Adrenal gland (tissue), 5 donors: Measurements from ENCODE around the gene SH3BP4.

Source experiments
- CTCF ChIP-seq, 6 experiments: fragments of 450-650 bp in 4 of 6; fragments of 200-600 bp in 2 of 6; sonication (generic) in 1 of 6; IDR thresholded peaks; 1 replicate in 5 of 6; 2 replicates in 1 of 6; pipeline versions ENCODE4 v1.5.1 to v1.8.0; 2016 to 2021; ENCODE audit warnings: antibody characterized with exemption in 6 of 6, mild to moderate bottlenecking in 2 of 6, moderate library complexity in 1 of 6
- POLR2A ChIP-seq, 2 donors: fragments of 450-650 bp; IDR thresholded peaks; one replicate each; pipeline ENCODE4 v1.6.1; 2017; ENCODE audit warnings: antibody characterized with exemption in 2 of 2, mild to moderate bottlenecking in 2 of 2, moderate library complexity in 1 of 2
- donor health status: DM: no; HTN: no; CAD: no.

GRCh38 chr2:234914371-234915154 is 37.3 kb upstream of the SH3BP4 start:
- TF ChIP-seq POLR2A (IDR thresholded peaks at IDR 0.05) (no peak), CTCF (IDR thresholded peaks at IDR 0.05) (no peak)
